Thoracic aorta (tissue), 2 donors: ENCODE results near the gene METTL27. TPM values are rescaled to one million over a fixed set of nuclear protein-coding genes. Genes with fewer than 3 reads are reported as not detected.

ENCODE experiments used
- ATAC-seq: fragments of 150-250 bp; one replicate; pipeline ENCODE4 v1.8.0; 2017; ENCODE audit warnings: low read depth; ENCODE audit not compliant: insufficient number of reproducible peaks, low FRiP score
- DNase-seq: peaks from one replicate; pipeline ENCODE4 v3.0.0-alpha.2; 2020; ENCODE audit warnings: low spot score
- H3K27ac ChIP-seq, 2 donors: fragments of 200-600 bp; sonication (generic); 1 replicate in 1 of 2; 2 replicates in 1 of 2; pipeline ENCODE4 v1.5.1; 2016; ENCODE audit warnings: mild to moderate bottlenecking in 2 of 2, moderate library complexity in 2 of 2
- H3K27me3 ChIP-seq: fragments of 200-600 bp; sonication (generic); replicated peaks from 2 replicates; pipeline ENCODE4 v1.6.0; 2016; ENCODE audit warnings: mild to moderate bottlenecking; ENCODE audit not compliant: insufficient read depth
- H3K36me3 ChIP-seq: fragments of 200-600 bp; sonication (generic); one replicate; pipeline ENCODE4 v1.5.1; 2016
- H3K4me1 ChIP-seq, 2 donors: fragments of 200-600 bp; sonication (generic); 1 replicate in 1 of 2; 2 replicates in 1 of 2; pipeline versions ENCODE4 v1.5.1 to v1.6.0; 2016; ENCODE audit warnings: low read depth in 2 of 2, mild to moderate bottlenecking in 1 of 2; ENCODE audit not compliant: control insufficient read depth in 1 of 2
- H3K4me3 ChIP-seq: fragments of 200-600 bp; sonication (generic); 2 replicates; pipeline ENCODE4 v1.5.1; 2016; ENCODE audit warnings: mild to moderate bottlenecking
- H3K9me3 ChIP-seq: fragments of 200-600 bp; sonication (generic); 2 replicates; pipeline ENCODE4 v1.5.1; 2016
- total RNA-seq, 2 donors: library from RNA; depleted of rRNA; stranded (reverse); fragments of >200 nt; gene quantifications; one replicate each; pipeline versions ENCODE4 v1.1.0 to v1.2.3, GENCODE V29; 2016
- TF ChIP-seq, protein P1 (sequence below): fragments of 200-600 bp; sonication (generic); IDR thresholded peaks from one replicate; pipeline ENCODE4 v1.5.1; 2019; ENCODE audit warnings: antibody characterized with exemption

Gene METTL27
- total RNA-seq, 2 donors from 2014 or later = 1.2 TPM; not detected in 1

DNA sequence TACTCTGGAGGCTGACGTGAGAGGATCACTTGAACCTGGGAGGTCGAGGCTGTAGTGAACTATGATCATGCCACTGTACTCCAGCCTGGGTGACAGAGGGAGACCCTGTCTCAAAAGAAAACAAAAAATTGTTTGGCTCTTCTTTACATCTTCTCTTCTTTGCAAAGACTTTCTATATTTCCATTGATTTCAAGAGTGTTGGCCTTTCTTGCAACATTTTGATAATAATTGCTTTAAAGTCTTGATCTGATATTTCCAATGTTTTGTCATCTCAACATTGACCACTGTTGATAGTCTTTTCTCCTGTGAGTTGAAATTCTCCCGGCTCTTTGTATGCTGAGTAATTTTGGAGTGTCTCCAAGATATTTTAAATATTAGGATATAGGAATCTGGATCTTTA, 29.3 kb downstream of the METTL27 start:
- no peak for ATAC-seq
- no peak for DNase-seq
- H3K36me3 ChIP-seq = no peaks in the 10 kb centered on the region
- no peak overlapping the region for H3K4me3 ChIP-seq
- no peaks in the 10 kb centered on the region for H3K4me1 ChIP-seq
- TF ChIP-seq, protein P1, sequence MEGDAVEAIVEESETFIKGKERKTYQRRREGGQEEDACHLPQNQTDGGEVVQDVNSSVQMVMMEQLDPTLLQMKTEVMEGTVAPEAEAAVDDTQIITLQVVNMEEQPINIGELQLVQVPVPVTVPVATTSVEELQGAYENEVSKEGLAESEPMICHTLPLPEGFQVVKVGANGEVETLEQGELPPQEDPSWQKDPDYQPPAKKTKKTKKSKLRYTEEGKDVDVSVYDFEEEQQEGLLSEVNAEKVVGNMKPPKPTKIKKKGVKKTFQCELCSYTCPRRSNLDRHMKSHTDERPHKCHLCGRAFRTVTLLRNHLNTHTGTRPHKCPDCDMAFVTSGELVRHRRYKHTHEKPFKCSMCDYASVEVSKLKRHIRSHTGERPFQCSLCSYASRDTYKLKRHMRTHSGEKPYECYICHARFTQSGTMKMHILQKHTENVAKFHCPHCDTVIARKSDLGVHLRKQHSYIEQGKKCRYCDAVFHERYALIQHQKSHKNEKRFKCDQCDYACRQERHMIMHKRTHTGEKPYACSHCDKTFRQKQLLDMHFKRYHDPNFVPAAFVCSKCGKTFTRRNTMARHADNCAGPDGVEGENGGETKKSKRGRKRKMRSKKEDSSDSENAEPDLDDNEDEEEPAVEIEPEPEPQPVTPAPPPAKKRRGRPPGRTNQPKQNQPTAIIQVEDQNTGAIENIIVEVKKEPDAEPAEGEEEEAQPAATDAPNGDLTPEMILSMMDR = no peak
- no peak overlapping the region for H3K27ac ChIP-seq
- no peaks in the 10 kb centered on the region for H3K9me3 ChIP-seq
- no peaks in the 10 kb centered on the region for H3K27me3 ChIP-seq

DNA sequence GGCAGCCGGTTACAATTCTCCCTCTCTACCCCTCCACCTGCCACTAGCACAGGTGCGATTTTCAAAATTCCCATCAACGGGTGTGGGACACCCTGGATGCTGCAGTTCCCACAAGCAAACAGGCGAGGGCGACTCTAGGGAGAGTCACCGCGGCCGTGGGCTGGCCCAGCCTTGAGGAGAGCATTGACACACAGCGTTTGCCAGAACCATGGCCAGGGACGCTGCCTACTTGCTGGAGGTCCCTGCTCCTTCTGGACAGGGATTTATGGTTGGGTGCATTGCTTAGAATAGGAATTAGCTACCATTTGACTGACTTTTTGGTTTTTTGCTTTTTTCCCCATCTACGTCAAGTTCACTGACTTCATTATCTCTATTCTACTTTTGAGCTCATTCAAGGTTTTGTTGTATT, 30.6 kb downstream of the METTL27 start:
- Histone ChIP-seq H3K27ac (no peak overlapping the region), H3K4me1 (no peaks in the 10 kb centered on the region), H3K4me3 (no peak overlapping the region), H3K27me3 (no peaks in the 10 kb centered on the region), H3K36me3 (no peaks in the 10 kb centered on the region), H3K9me3 (no peaks in the 10 kb centered on the region)
- ATAC-seq (peak; percentile 52), DNase-seq (no peak)
- TF ChIP-seq, protein P1 = peak; percentile 82

DNA sequence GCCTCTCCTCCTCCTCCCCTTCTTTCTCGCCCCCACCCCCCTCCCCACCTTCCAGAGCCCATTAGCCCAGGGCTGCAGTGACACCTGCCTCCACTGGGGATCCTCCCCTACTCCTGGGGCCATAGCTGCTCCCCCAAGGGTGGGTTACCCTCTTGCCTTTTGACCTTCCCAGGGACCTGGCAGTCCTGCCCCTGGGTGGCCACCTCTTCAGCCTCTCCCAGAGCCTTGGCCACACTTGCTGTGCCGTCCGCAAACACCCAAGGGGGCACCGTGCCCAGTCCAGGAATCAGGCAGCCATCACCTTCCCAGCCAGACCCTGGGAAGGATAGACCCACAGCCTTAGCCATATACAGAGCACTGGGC, 31.3 kb downstream of the METTL27 start:
- Histone ChIP-seq H3K9me3 (no peaks in the 10 kb centered on the region), H3K4me1 (no peaks in the 10 kb centered on the region), H3K27me3 (no peaks in the 10 kb centered on the region), H3K4me3 (no peak overlapping the region), H3K27ac (no peak overlapping the region), H3K36me3 (no peaks in the 10 kb centered on the region)
- DNase-seq (no peak), ATAC-seq (no peak)
- TF ChIP-seq, protein P1 = no peak

DNA sequence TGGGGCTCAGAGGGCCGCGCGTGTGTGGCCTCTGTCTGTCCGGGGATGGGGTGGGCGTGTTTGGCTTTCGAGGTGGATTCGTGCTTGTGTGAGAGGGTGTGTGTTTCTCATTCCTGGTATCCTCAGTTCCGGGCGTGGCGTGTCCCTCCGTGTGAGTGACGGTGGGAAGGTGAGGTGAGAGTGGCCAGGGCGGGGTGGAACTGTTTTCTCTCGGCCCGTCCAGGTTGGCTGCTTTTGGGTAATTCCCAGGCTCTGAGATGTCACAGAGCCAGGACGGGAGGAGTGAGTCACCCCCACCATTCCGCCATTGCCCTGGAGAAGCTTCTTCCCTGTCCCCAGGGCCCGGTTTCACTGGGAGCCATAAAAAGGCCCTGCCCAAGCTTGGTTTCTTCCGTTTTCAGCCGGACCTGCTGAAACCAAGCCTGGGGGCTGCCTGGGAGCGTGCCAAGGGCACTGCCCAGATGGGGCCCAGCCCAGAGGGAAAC, 32.8 kb downstream of the METTL27 start:
- Histone ChIP-seq H3K27me3 (no peaks in the 10 kb centered on the region), H3K4me1 (no peaks in the 10 kb centered on the region), H3K4me3 (no peak overlapping the region), H3K27ac (no peak overlapping the region), H3K36me3 (no peaks in the 10 kb centered on the region), H3K9me3 (no peaks in the 10 kb centered on the region)
- TF ChIP-seq, protein P1 = no peak
- ATAC-seq (no peak), DNase-seq (no peak)

DNA sequence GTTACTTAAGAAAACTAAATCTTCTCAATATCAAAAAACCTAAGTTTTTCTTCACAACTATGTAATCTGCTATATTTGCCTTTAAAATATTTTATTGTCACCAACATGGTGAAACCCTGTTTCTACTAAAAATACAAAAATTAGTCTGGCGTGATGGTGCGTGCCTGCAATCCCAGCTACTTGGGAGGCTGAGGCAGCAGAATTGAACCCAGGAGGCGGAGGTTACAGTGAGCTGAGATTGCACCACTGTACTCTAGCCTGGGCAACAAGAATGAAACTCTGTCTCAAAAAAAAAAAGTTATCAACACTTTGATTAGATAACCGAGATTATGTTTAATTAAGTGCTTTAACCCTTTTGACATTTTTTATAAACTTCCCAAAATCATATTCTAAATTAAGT, 39.9 kb downstream of the METTL27 start:
- H3K4me1 ChIP-seq = no peaks in the 10 kb centered on the region
- DNase-seq (no peak), ATAC-seq (no peak)
- H3K9me3 ChIP-seq = no peaks in the 10 kb centered on the region
- H3K27me3 ChIP-seq = no peaks in the 10 kb centered on the region
- TF ChIP-seq, protein P1 = no peak
- no peak overlapping the region for H3K4me3 ChIP-seq
- H3K36me3 ChIP-seq = no peaks in the 10 kb centered on the region
- H3K27ac ChIP-seq = no peak overlapping the region
